ENCODE measurements around the gene KLHDC9.

KLHDC9 gene

GRCh38 chr1:161098210-161099068, at the start of gene KLHDC9:
KLHDC9 (plus strand) TSS chr1:161098361; CDS start chr1:161098536, 175 bp downstream.
- peak; percentile 68 to 83 for DNase-seq
- intact Hi-C loops (cut with DNase I; ENCODE audit: low total_unique reads), result loop anchor here (10.0 kb wide), 1 partner anchor 104 kb away; no protein-coding TSS in a partner anchor
- peaks cover 0 to 18% (median 15%) of the 10 kb centered on the region in 4 donors for H3K4me1 ChIP-seq
- no peaks in the 10 kb centered on the region for H3K9me3 ChIP-seq
- peak within 1 kb of the TSS; percentile 66 to 72 for H3K27ac ChIP-seq
- H3K36me3 ChIP-seq, result peaks cover 9 to 37% (median 16%) of the 10 kb centered on the region in 3 donors
- H3K27me3 ChIP-seq, result no peaks in the 10 kb centered on the region
- H3K4me3 ChIP-seq, result peak within 1 kb of the TSS; percentile 63 to 76
- no peak for TF ChIP-seq CTCF (IDR thresholded peaks at IDR 0.05)

GRCh38 chr1:161048949-161049722, 49.0 kb upstream of the KLHDC9 start:
- no peak for DNase-seq
- intact Hi-C loops (cut with DNase I; ENCODE audit: low total_unique reads), result loop anchor here (10.0 kb wide), 1 partner anchor 346 kb away; no protein-coding TSS in a partner anchor
- Histone ChIP-seq H3K4me1 (peaks cover 0 to 12% (median 6%) of the 10 kb centered on the region in 4 donors), H3K4me3 (no peak overlapping the region), H3K36me3 (no peaks in the 10 kb centered on the region), H3K27ac (no peak overlapping the region), H3K9me3 (no peaks in the 10 kb centered on the region), H3K27me3 (peaks cover 0 to 2% of the 10 kb centered on the region in 2 donors)
- TF ChIP-seq CTCF (IDR thresholded peaks at IDR 0.05), result no peak

- no peaks in the 10 kb centered on the region for H3K9me3 ChIP-seq
- H3K27ac ChIP-seq, result no peak overlapping the region
- H3K4me3 ChIP-seq, result no peak overlapping the region
- no peaks in the 10 kb centered on the region for H3K36me3 ChIP-seq
- peaks cover 0 to 4% (median 0%) of the 10 kb centered on the region in 4 donors for H3K4me1 ChIP-seq
- DNase-seq, result no peak
- no peak for TF ChIP-seq CTCF (IDR thresholded peaks at IDR 0.05)
- peaks cover 0 to 7% of the 10 kb centered on the region in 2 donors for H3K27me3 ChIP-seq
- intact Hi-C loops (cut with DNase I; ENCODE audit: low total_unique reads), result no loop called here
These were observed 46.9 kb upstream of the KLHDC9 start for GRCh38 chr1:161051219-161051618.

GRCh38 chr1:161052899-161053298, 45.3 kb upstream of the KLHDC9 start:
- intact Hi-C loops (cut with DNase I; ENCODE audit: low total_unique reads), result no loop called here
- no peak for DNase-seq

More at GRCh38 chr1:161052899-161053298, 45.3 kb upstream of the KLHDC9 start:
- no peak overlapping the region for H3K4me3 ChIP-seq
- H3K27me3 ChIP-seq, result peaks cover 0 to 22% of the 10 kb centered on the region in 2 donors
- H3K36me3 ChIP-seq, result no peaks in the 10 kb centered on the region
- no peaks in the 10 kb centered on the region for H3K9me3 ChIP-seq
- TF ChIP-seq CTCF (IDR thresholded peaks at IDR 0.05), result no peak
- H3K4me1 ChIP-seq, result no peaks in the 10 kb centered on the region
- no peak overlapping the region for H3K27ac ChIP-seq
